BLaER1 (cell line): ENCODE data around the gene FAM89B.

ENCODE experiments used
- H3K27ac ChIP-seq: shearing (Covaris generic); formaldehyde crosslinking; 2 replicates; pipeline ENCODE4 v1.8.1; 2022
- H3K27me3 ChIP-seq: shearing (Covaris generic); formaldehyde crosslinking; 2 replicates; pipeline ENCODE4 v1.8.1; 2022
- H3K36me3 ChIP-seq: shearing (Covaris generic); formaldehyde crosslinking; 2 replicates; pipeline ENCODE4 v1.8.1; 2022
- H3K4me1 ChIP-seq: shearing (Covaris generic); formaldehyde crosslinking; 2 replicates; pipeline ENCODE4 v1.8.1; 2022
- H3K4me2 ChIP-seq: shearing (Covaris generic); formaldehyde crosslinking; 2 replicates; pipeline ENCODE4 v1.8.1; 2022
- H3K4me3 ChIP-seq: shearing (Covaris generic); formaldehyde crosslinking; 2 replicates; pipeline ENCODE4 v1.8.1; 2022
- H3K9ac ChIP-seq: shearing (Covaris generic); formaldehyde crosslinking; 2 replicates; pipeline ENCODE4 v1.8.1; 2022
- H3K9me3 ChIP-seq: shearing (Covaris generic); formaldehyde crosslinking; 2 replicates; pipeline ENCODE4 v1.8.1; 2022
- H4K20me1 ChIP-seq: shearing (Covaris generic); formaldehyde crosslinking; 2 replicates; pipeline ENCODE4 v1.8.1; 2022
- Cebpa-rat ChIP-seq: shearing (Covaris generic); IDR thresholded peaks from 2 replicates; pipeline ENCODE4 v1.8.1; 2022

FAM89B gene

GRCh38 chr11:65547446-65548125 is 24.8 kb upstream of the FAM89B start:
- TF ChIP-seq Cebpa-rat = no peak
- H3K27ac ChIP-seq = peak overlapping the region; percentile 88
- H3K4me2 ChIP-seq = peak overlapping the region; percentile 95
- peaks cover 96% of the 10 kb centered on the region for H3K4me1 ChIP-seq
- H3K36me3 ChIP-seq = peaks cover 34% of the 10 kb centered on the region; the same call in 1 of the 2 replicates
- peak overlapping the region; percentile 55 for H3K4me3 ChIP-seq
- no peaks in the 10 kb centered on the region for H3K27me3 ChIP-seq
- H4K20me1 ChIP-seq = peaks cover 15% of the 10 kb centered on the region; the same call in 1 of the 2 replicates
- H3K9me3 ChIP-seq = no peaks in the 10 kb centered on the region
- H3K9ac ChIP-seq = peak overlapping the region; percentile 77

GRCh38 chr11:65548395-65548794 is 23.9 kb upstream of the FAM89B start:
- Histone ChIP-seq H3K4me3 (peak overlapping the region; percentile 55; the same call in 1 of the 2 replicates), H3K9me3 (no peaks in the 10 kb centered on the region), H3K27me3 (no peaks in the 10 kb centered on the region), H3K4me1 (peaks cover 94% of the 10 kb centered on the region), H4K20me1 (peaks cover 19% of the 10 kb centered on the region; the same call in 1 of the 2 replicates), H3K27ac (peak overlapping the region; percentile 88), H3K36me3 (peaks cover 34% of the 10 kb centered on the region; the same call in 1 of the 2 replicates), H3K9ac (peak overlapping the region; percentile 77), H3K4me2 (peak overlapping the region; percentile 95)
- no peak for TF ChIP-seq Cebpa-rat

GRCh38 chr11:65549096-65549495 is 23.2 kb upstream of the FAM89B start:
- no peak for TF ChIP-seq Cebpa-rat
- no peak overlapping the region for H3K4me3 ChIP-seq
- H3K36me3 ChIP-seq = peaks cover 34% of the 10 kb centered on the region; the same call in 1 of the 2 replicates
- H3K9me3 ChIP-seq = no peaks in the 10 kb centered on the region
- H3K27ac ChIP-seq = peak overlapping the region; percentile 88
- H3K9ac ChIP-seq = 0 out of 2 replicates have a peak overlapping the region, but pooled peaks have one; percentile 77
- peak overlapping the region; percentile 95 for H3K4me2 ChIP-seq
- peaks cover 94% of the 10 kb centered on the region for H3K4me1 ChIP-seq
- H3K27me3 ChIP-seq = no peaks in the 10 kb centered on the region
- H4K20me1 ChIP-seq = peaks cover 19% of the 10 kb centered on the region; the same call in 1 of the 2 replicates

GRCh38 chr11:65551572-65552387 is 20.6 kb upstream of the FAM89B start:
- Histone ChIP-seq H3K9ac (peak overlapping the region; percentile 53; the same call in 1 of the 2 replicates), H3K27ac (peak overlapping the region; percentile 70), H3K4me3 (no peak overlapping the region; the same call in 1 of the 2 replicates), H3K9me3 (no peaks in the 10 kb centered on the region), H4K20me1 (peaks cover 19% of the 10 kb centered on the region; the same call in 1 of the 2 replicates), H3K36me3 (peaks cover 34% of the 10 kb centered on the region; the same call in 1 of the 2 replicates), H3K4me1 (peaks cover 96% of the 10 kb centered on the region), H3K27me3 (no peaks in the 10 kb centered on the region), H3K4me2 (peak overlapping the region; percentile 82)
- no peak for TF ChIP-seq Cebpa-rat

GRCh38 chr11:65552388-65552951 is 19.9 kb upstream of the FAM89B start:
- Histone ChIP-seq H3K4me2 (peak overlapping the region; percentile 82), H3K36me3 (peaks cover 34% of the 10 kb centered on the region; the same call in 1 of the 2 replicates), H3K4me1 (peaks cover 96% of the 10 kb centered on the region), H3K9ac (peak overlapping the region; percentile 53; the same call in 1 of the 2 replicates), H3K4me3 (no peak overlapping the region; the same call in 1 of the 2 replicates), H4K20me1 (peaks cover 16% of the 10 kb centered on the region; the same call in 1 of the 2 replicates), H3K27ac (peak overlapping the region; percentile 70), H3K27me3 (no peaks in the 10 kb centered on the region), H3K9me3 (no peaks in the 10 kb centered on the region)
- TF ChIP-seq Cebpa-rat = no peak

GRCh38 chr11:65553301-65554001 is 18.9 kb upstream of the FAM89B start:
- Histone ChIP-seq H4K20me1 (0 out of 2 replicates have a peak, but pooled peaks cover 13% of the 10 kb centered on the region), H3K4me1 (peaks cover 86% of the 10 kb centered on the region), H3K36me3 (peaks cover 33% of the 10 kb centered on the region; the same call in 1 of the 2 replicates), H3K9ac (peak overlapping the region; percentile 89), H3K27ac (peak overlapping the region; percentile 96), H3K4me3 (peak overlapping the region; percentile 48), H3K27me3 (no peaks in the 10 kb centered on the region), H3K9me3 (no peaks in the 10 kb centered on the region), H3K4me2 (peak overlapping the region; percentile 98)
- TF ChIP-seq Cebpa-rat = no peak

- Histone ChIP-seq H3K9me3 (no peaks in the 10 kb centered on the region), H3K4me2 (peak overlapping the region; percentile 98), H4K20me1 (0 out of 2 replicates have a peak, but pooled peaks cover 13% of the 10 kb centered on the region), H3K9ac (peak overlapping the region; percentile 89), H3K36me3 (peaks cover 25% of the 10 kb centered on the region; the same call in 1 of the 2 replicates), H3K4me3 (peak overlapping the region; percentile 48), H3K27ac (peak overlapping the region; percentile 96), H3K27me3 (no peaks in the 10 kb centered on the region), H3K4me1 (peaks cover 86% of the 10 kb centered on the region)
- TF ChIP-seq Cebpa-rat = no peak
Measured at GRCh38 chr11:65554057-65554818, 18.1 kb upstream of the FAM89B start.

GRCh38 chr11:65554842-65555430 is 17.4 kb upstream of the FAM89B start:
- peak overlapping the region; percentile 73 for H3K4me3 ChIP-seq
- no peaks in the 10 kb centered on the region for H3K9me3 ChIP-seq
- peak overlapping the region; percentile 98 for H3K4me2 ChIP-seq
- TF ChIP-seq Cebpa-rat = no peak
- peak overlapping the region; percentile 96 for H3K27ac ChIP-seq
- 0 out of 2 replicates have a peak, but pooled peaks cover 13% of the 10 kb centered on the region for H4K20me1 ChIP-seq
- peaks cover 86% of the 10 kb centered on the region for H3K4me1 ChIP-seq
- peak overlapping the region; percentile 89 for H3K9ac ChIP-seq
- no peaks in the 10 kb centered on the region for H3K27me3 ChIP-seq
- H3K36me3 ChIP-seq = peaks cover 19% of the 10 kb centered on the region; the same call in 1 of the 2 replicates
